GM21825 (cell line): ENCODE measurements around the gene KIF2C.
"Not testable (repeated sequence)": the region's sequence is repeated elsewhere in the genome, so short reads cannot be mapped to it uniquely, and the experiment has no call there.

ENCODE experiments used
- ATAC-seq: cut with Tn5 transposase; IDR thresholded peaks from one replicate; pipeline ENCODE4 v1.9.1; 2021; ENCODE audit warnings: mild to moderate bottlenecking, moderate library complexity; ENCODE audit not compliant: unreplicated experiment

Gene KIF2C

DNA sequence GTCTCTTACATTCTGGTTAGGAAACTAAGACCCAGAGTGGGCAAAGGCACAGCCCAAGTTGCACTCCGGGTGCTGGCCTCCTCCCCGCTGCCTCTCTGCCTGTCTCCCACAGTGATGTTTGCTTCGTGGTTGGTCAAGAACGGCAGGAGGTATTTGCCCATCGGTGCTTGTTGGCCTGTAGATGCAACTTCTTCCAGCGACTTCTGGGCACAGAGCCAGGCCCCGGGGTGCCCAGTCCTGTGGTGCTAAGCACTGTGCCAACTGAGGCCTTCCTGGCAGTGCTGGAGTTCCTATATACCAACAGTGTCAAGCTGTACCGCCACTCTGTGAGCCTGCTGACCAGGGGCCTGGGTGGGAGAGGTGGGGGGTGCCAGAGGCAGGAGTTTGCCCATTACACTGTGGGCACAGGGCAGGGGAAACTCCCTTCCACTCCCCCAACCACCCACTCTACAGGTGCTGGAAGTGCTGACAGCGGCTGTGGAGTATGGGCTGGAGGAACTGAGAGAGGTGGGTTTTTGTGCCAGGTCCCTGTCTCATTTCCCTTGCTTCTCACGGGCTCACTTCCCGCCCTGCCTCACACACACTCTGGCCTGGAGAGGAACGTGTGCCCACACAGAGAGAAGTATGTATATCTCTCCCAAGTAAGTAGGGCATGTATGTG is 70.6 kb downstream of the KIF2C start:
- ATAC-seq = no peak

DNA sequence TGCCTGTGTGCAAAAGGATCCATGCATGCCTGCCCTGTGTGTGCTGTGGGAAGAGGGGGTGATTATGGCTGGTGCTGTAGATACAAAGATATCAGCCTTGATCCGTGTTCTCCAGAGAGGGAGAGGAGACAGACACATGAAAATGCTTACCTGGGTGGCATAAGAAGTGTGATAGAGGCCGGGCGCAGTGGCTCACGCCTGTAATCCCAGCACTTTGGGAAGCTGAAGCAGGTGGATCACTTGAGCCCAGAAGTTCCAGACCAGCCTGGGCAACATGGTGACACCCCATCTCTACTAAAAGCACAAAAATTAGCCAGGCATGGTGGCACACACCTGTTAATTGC is 71.1 kb downstream of the KIF2C start:
- ATAC-seq = not testable (repeated sequence)

DNA sequence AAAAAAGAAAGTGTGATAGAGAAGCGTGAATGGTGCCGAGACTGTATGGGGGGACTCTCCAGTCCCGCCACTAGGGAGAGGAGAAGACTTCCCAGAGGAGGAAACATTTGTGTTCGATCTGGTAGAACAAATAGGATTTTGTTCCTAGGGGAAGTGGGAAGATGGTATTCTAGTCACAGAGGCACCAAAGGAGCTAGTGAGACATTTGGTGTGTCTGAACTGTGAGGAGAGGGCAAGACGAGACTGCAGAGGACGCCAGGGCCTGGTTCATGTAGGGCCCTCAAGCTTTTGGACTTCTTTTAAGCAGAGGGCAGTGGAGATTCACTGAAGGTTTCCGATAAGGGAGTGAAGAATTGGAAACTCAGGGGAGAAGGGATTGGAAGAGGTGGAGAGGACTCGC is 71.6 kb downstream of the KIF2C start:
- no peak for ATAC-seq

DNA sequence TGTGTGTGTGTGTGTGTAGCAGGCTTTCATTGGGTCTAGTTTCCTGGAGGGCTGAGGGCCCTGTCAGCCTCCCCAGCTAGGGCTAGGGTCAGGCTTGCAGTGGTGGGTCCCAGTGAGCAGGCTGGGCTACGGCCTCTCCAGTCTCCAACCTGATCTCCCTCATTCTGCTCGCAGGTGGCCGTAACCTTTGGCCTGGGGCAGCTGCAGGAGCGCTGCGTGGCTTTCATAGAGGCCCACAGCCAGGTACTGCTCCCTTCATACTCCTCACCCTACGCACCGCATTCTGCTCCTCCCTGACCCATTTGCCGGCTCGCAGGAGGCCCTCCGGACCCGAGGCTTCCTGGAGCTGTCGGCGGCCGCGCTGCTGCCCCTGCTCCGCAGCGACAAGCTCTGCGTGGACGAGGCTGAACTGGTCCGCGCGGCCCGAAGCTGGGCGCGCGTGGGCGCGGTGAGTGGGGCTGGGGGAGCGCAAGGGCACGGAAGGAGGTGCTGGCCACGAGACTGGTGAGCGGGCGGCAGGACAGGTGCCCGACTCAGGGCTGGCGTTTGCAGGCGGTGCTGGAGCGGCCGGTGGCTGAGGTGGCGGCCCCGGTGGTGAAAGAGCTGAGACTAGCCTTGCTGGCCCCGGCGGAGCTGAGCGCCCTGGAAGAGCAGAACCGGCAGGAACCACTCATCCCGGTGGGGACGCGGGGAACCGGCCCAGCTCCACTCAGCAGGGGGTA is 73.3 kb downstream of the KIF2C start:
- ATAC-seq = no peak

DNA sequence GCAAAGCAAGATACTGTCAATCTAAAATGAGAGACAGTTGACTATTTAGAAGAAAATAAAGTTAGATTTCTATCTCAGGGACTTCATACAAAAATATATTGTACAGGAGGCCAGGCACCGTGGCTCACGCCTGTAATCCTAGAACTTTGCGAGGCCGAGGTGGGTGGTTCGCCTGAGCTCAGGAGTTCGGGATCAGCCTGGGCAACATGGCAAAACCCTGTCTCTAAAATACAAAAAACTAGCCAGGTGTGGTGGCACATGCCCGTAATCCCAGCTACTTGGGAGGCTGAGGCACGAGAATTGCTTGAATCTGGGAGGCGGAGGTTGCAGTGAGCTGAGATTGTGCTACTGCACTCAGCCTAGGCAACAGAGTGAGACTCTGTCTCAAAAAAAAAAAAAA is 76.3 kb downstream of the KIF2C start:
- ATAC-seq = not testable (repeated sequence)

DNA sequence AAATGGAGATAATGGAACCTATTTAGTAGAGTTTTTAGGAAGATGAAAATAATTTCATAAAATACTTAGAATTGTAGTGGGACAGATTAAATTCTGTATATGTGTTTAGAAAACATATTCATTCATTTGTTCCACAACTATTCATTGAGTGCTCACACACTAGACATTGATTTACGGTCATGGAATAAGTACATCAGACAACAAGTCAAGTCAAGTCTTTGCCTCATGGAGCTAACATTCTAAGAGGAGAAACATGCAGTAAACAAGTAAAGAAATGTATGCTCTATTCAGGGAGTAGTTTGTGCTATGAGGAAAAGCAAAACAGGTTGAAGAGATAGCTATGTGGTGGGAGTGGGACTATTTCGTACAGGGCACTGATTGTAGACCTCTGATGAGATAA is 77.7 kb downstream of the KIF2C start:
- ATAC-seq = no peak
